Measurements from ENCODE around the gene TMEM86A. TPM values are rescaled to one million over a fixed set of nuclear protein-coding genes. Genes with fewer than 3 reads are reported as not detected.
A peak's percentile ranks its signal among the peaks of the same experiment; 100 is the strongest.
"Not testable (repeated sequence)": the region's sequence is repeated elsewhere in the genome, so short reads cannot be mapped to it uniquely, and the experiment has no call there.

TMEM86A gene
- total RNA-seq, result 2.6 TPM
- 1 to 10 TPM; 1.5 to 3.4 (median 3.1) TPM for polyA plus RNA-seq (ENCODE audit: insufficient read depth in 1 of 8, insufficient read length in 8 of 8, low replicate concordance in 1 of 8)
- long read RNA-seq, donor 1, partial matches to known transcripts, result 0 of 1 reads
- long read RNA-seq, donor 1, other reads (novel, unspliced or antisense), result 0 of 1 reads
- long read RNA-seq, donor 2, result 0 reads
- long read RNA-seq, donor 3, partial matches to known transcripts, result 0 of 2 reads
- long read RNA-seq, donor 3, other reads (novel, unspliced or antisense), result 0 of 2 reads
- long read RNA-seq, donor 4, partial matches to known transcripts, result 0 of 3 reads
- long read RNA-seq, donor 4, other reads (novel, unspliced or antisense), result 0 of 3 reads
- long read RNA-seq, donor 5, partial matches to known transcripts, result 0 of 1 reads
- long read RNA-seq, donor 5, other reads (novel, unspliced or antisense), result 0 of 1 reads
- long read RNA-seq, donor 6, result 0 reads
- long read RNA-seq, donor 7, partial matches to known transcripts, result 0 of 1 reads
- long read RNA-seq, donor 7, other reads (novel, unspliced or antisense), result 0 of 1 reads
- long read RNA-seq, donor 8, partial matches to known transcripts, result 0 of 3 reads
- long read RNA-seq, donor 8, other reads (novel, unspliced or antisense), result 0 of 3 reads
- long read RNA-seq, donor 9, result 0 reads
- long read RNA-seq, donor 10, partial matches to known transcripts, result 0 of 1 reads
- long read RNA-seq, donor 10, other reads (novel, unspliced or antisense), result 0 of 1 reads
- long read RNA-seq, donor 11, partial matches to known transcripts, result 0 of 2 reads
- long read RNA-seq, donor 11, other reads (novel, unspliced or antisense), result 0 of 2 reads

GRCh38 chr11:18698341-18699268 lies at the start of gene TMEM86A:
Gene TMEM86A (plus strand): TSS chr11:18698779. CDS start chr11:18698887, 108 bp downstream.
- no peaks in the 10 kb centered on the region for H3K27me3 ChIP-seq (ENCODE audit: control insufficient read depth, insufficient read depth, low read length)
- H3K36me3 ChIP-seq (ENCODE audit: control insufficient read depth, insufficient read depth, low read length), result no peaks in the 10 kb centered on the region
- peak within 1 kb of the TSS; percentile 55 for H3K27ac ChIP-seq (ENCODE audit: low read length)
- H3K4me1 ChIP-seq (ENCODE audit: control insufficient read depth, insufficient read depth, low read length), result peaks cover 25% of the 10 kb centered on the region
- under 1% methylated on average over 95 of the region's 98 CpGs for WGBS (ENCODE audit: insufficient coverage)
- peak; percentile 94 for DNase-seq
- no peaks in the 10 kb centered on the region for H3K9me3 ChIP-seq (replicated peaks; ENCODE audit: control insufficient read depth, low read depth, low read length)
- peak within 1 kb of the TSS; percentile 58 for H3K4me3 ChIP-seq (ENCODE audit: low read length)

GRCh38 chr11:18650353-18650752 lies 48.2 kb upstream of the TMEM86A start:
- WGBS (ENCODE audit: insufficient coverage), result no CpG with 5 or more reads among the region's 4 CpGs
- no peaks in the 10 kb centered on the region for H3K27me3 ChIP-seq (ENCODE audit: control insufficient read depth, insufficient read depth, low read length)
- H3K9me3 ChIP-seq (replicated peaks; ENCODE audit: control insufficient read depth, low read depth, low read length), result no peaks in the 10 kb centered on the region
- no peaks in the 10 kb centered on the region for H3K36me3 ChIP-seq (ENCODE audit: control insufficient read depth, insufficient read depth, low read length)
- H3K4me1 ChIP-seq (ENCODE audit: control insufficient read depth, insufficient read depth, low read length), result no peaks in the 10 kb centered on the region
- DNase-seq, result no peak
- H3K27ac ChIP-seq (ENCODE audit: low read length), result no peak overlapping the region
- no peak overlapping the region for H3K4me3 ChIP-seq (ENCODE audit: low read length)

GRCh38 chr11:18650859-18651557 lies 47.6 kb upstream of the TMEM86A start:
- H3K27me3 ChIP-seq (ENCODE audit: control insufficient read depth, insufficient read depth, low read length), result no peaks in the 10 kb centered on the region
- 54% methylated on average over 11 of the region's 19 CpGs for WGBS (ENCODE audit: insufficient coverage)
- H3K4me1 ChIP-seq (ENCODE audit: control insufficient read depth, insufficient read depth, low read length), result no peaks in the 10 kb centered on the region
- H3K36me3 ChIP-seq (ENCODE audit: control insufficient read depth, insufficient read depth, low read length), result no peaks in the 10 kb centered on the region
- H3K27ac ChIP-seq (ENCODE audit: low read length), result no peak overlapping the region
- DNase-seq, result peak; percentile 39
- no peaks in the 10 kb centered on the region for H3K9me3 ChIP-seq (replicated peaks; ENCODE audit: control insufficient read depth, low read depth, low read length)
- no peak overlapping the region for H3K4me3 ChIP-seq (ENCODE audit: low read length)

GRCh38 chr11:18657673-18658072 lies 40.9 kb upstream of the TMEM86A start:
- peaks cover 2% of the 10 kb centered on the region for H3K9me3 ChIP-seq (replicated peaks; ENCODE audit: control insufficient read depth, low read depth, low read length)
- H3K27ac ChIP-seq (ENCODE audit: low read length), result no peak overlapping the region
- no peaks in the 10 kb centered on the region for H3K4me1 ChIP-seq (ENCODE audit: control insufficient read depth, insufficient read depth, low read length)
- no CpG with 5 or more reads among the region's 5 CpGs for WGBS (ENCODE audit: insufficient coverage)
- no peaks in the 10 kb centered on the region for H3K27me3 ChIP-seq (ENCODE audit: control insufficient read depth, insufficient read depth, low read length)
- no peaks in the 10 kb centered on the region for H3K36me3 ChIP-seq (ENCODE audit: control insufficient read depth, insufficient read depth, low read length)
- H3K4me3 ChIP-seq (ENCODE audit: low read length), result no peak overlapping the region
- DNase-seq, result no peak

GRCh38 chr11:18665353-18665872 lies 33.2 kb upstream of the TMEM86A start:
- H3K4me1 ChIP-seq (ENCODE audit: control insufficient read depth, insufficient read depth, low read length); H3K36me3 ChIP-seq (ENCODE audit: control insufficient read depth, insufficient read depth, low read length); H3K27ac ChIP-seq (ENCODE audit: low read length); H3K27me3 ChIP-seq (ENCODE audit: control insufficient read depth, insufficient read depth, low read length); H3K9me3 ChIP-seq (replicated peaks; ENCODE audit: control insufficient read depth, low read depth, low read length); H3K4me3 ChIP-seq (ENCODE audit: low read length); DNase-seq: not testable (repeated sequence)
- no CpG with 5 or more reads among the region's 10 CpGs for whole genome bisulfite sequencing (ENCODE audit: insufficient coverage)

GRCh38 chr11:18668131-18668530 lies 30.4 kb upstream of the TMEM86A start:
- no peaks in the 10 kb centered on the region for H3K9me3 ChIP-seq (replicated peaks; ENCODE audit: control insufficient read depth, low read depth, low read length)
- H3K27ac ChIP-seq (ENCODE audit: low read length), result no peak overlapping the region
- DNase-seq, result no peak
- no peaks in the 10 kb centered on the region for H3K36me3 ChIP-seq (ENCODE audit: control insufficient read depth, insufficient read depth, low read length)
- no peak overlapping the region for H3K4me3 ChIP-seq (ENCODE audit: low read length)
- H3K27me3 ChIP-seq (ENCODE audit: control insufficient read depth, insufficient read depth, low read length), result peaks cover 2% of the 10 kb centered on the region
- H3K4me1 ChIP-seq (ENCODE audit: control insufficient read depth, insufficient read depth, low read length), result no peaks in the 10 kb centered on the region
- 80% methylated on average over 3 of the region's 4 CpGs for WGBS (ENCODE audit: insufficient coverage)

- H3K9me3 ChIP-seq (replicated peaks; ENCODE audit: control insufficient read depth, low read depth, low read length), result no peaks in the 10 kb centered on the region
- no CpG with 5 or more reads among the region's 2 CpGs for WGBS (ENCODE audit: insufficient coverage)
- no peak overlapping the region for H3K4me3 ChIP-seq (ENCODE audit: low read length)
- no peaks in the 10 kb centered on the region for H3K4me1 ChIP-seq (ENCODE audit: control insufficient read depth, insufficient read depth, low read length)
- peaks cover 2% of the 10 kb centered on the region for H3K27me3 ChIP-seq (ENCODE audit: control insufficient read depth, insufficient read depth, low read length)
- DNase-seq, result peak; percentile 2
- no peaks in the 10 kb centered on the region for H3K36me3 ChIP-seq (ENCODE audit: control insufficient read depth, insufficient read depth, low read length)
- H3K27ac ChIP-seq (ENCODE audit: low read length), result no peak overlapping the region
Observed at GRCh38 chr11:18669219-18669596, 29.4 kb upstream of the TMEM86A start.

- H3K9me3 ChIP-seq (replicated peaks; ENCODE audit: control insufficient read depth, low read depth, low read length), result no peaks in the 10 kb centered on the region
- no peak overlapping the region for H3K27ac ChIP-seq (ENCODE audit: low read length)
- peaks cover 2% of the 10 kb centered on the region for H3K27me3 ChIP-seq (ENCODE audit: control insufficient read depth, insufficient read depth, low read length)
- no peak overlapping the region for H3K4me3 ChIP-seq (ENCODE audit: low read length)
- WGBS (ENCODE audit: insufficient coverage), result no CpG with 5 or more reads among the region's 4 CpGs
- H3K36me3 ChIP-seq (ENCODE audit: control insufficient read depth, insufficient read depth, low read length), result no peaks in the 10 kb centered on the region
- no peaks in the 10 kb centered on the region for H3K4me1 ChIP-seq (ENCODE audit: control insufficient read depth, insufficient read depth, low read length)
- DNase-seq, result peak; percentile 9
Observed at GRCh38 chr11:18669711-18670110, 28.9 kb upstream of the TMEM86A start.

GRCh38 chr11:18671246-18671645 lies 27.3 kb upstream of the TMEM86A start:
- DNase-seq, result no peak
- H3K4me1 ChIP-seq (ENCODE audit: control insufficient read depth, insufficient read depth, low read length), result no peaks in the 10 kb centered on the region
- H3K9me3 ChIP-seq (replicated peaks; ENCODE audit: control insufficient read depth, low read depth, low read length), result no peaks in the 10 kb centered on the region
- H3K4me3 ChIP-seq (ENCODE audit: low read length), result no peak overlapping the region
- no peaks in the 10 kb centered on the region for H3K36me3 ChIP-seq (ENCODE audit: control insufficient read depth, insufficient read depth, low read length)
- H3K27ac ChIP-seq (ENCODE audit: low read length), result no peak overlapping the region
- H3K27me3 ChIP-seq (ENCODE audit: control insufficient read depth, insufficient read depth, low read length), result peaks cover 2% of the 10 kb centered on the region
- WGBS (ENCODE audit: insufficient coverage), result 89% methylated on average over 1 of the region's 2 CpGs

All from muscle of leg (tissue), 16 donors.